Endothelial cell of umbilical vein (primary cell): ENCODE measurements around the gene TESK1. TPM values are rescaled to one million over a fixed set of nuclear protein-coding genes. Genes with fewer than 3 reads are reported as not detected.

Experiments used
- BruUV-seq: library from RNA; stranded (reverse); fragments of 400-500 nt; replicated peaks from 2 replicates; lab custom pipeline; 2021; lab: Mats Ljungman, UMichigan
- CTCF ChIA-PET: fragments of 300-600, 350-600 bp; sonication (Branson Sonifier 250); formaldehyde crosslinking; loops from one replicate; lab custom pipeline; 2021; ENCODE audit warnings: antibody characterized with exemption, inconsistent platforms; lab: Charles Lee
- POLR2A ChIA-PET: fragments of 300-600, 350-600 bp; sonication (Branson Sonifier 250); formaldehyde crosslinking; loops from one replicate; lab custom pipeline; 2021; ENCODE audit warnings: antibody characterized with exemption, inconsistent platforms; lab: Charles Lee
- DNase-seq: peaks from one replicate; pipeline ENCODE4 v3.0.0-alpha.2; 2011; ENCODE audit warnings: low read depth, low spot score
- FAIRE-seq: peaks from 2 replicates; lab custom pipeline; 2011; peaks lifted over from hg19 to GRCh38; lab: Jason Lieb, UNC
- H2AFZ ChIP-seq: 2 replicates; pipeline ENCODE4 v1.6.0; 2012; ENCODE audit warnings: low read depth, low read length, control low read depth, inconsistent platforms
- H3K27ac ChIP-seq: 2 replicates; pipeline ENCODE4 v1.5.1; 2011; ENCODE audit warnings: low read depth, mild to moderate bottlenecking, control low read depth, low read length, moderate library complexity; ENCODE audit not compliant: insufficient read depth
- H3K27me3 ChIP-seq, 2 experiments: 2 replicates each; pipeline versions ENCODE4 v1.6.0 to v1.6.1; 2011; ENCODE audit warnings: low read length in 2 of 2, mixed read lengths in 1 of 2; ENCODE audit not compliant: control insufficient read depth in 2 of 2, insufficient read depth in 2 of 2
- H3K36me3 ChIP-seq, 2 experiments: 2 replicates in 1 of 2; 3 replicates in 1 of 2; pipeline ENCODE4 v1.5.1; 2011; ENCODE audit warnings: low read length in 2 of 2, mild to moderate bottlenecking in 1 of 2, moderate library complexity in 1 of 2; ENCODE audit not compliant: control insufficient read depth in 2 of 2, insufficient read depth in 2 of 2; ENCODE audit errors: extremely low read depth in 1 of 2
- H3K4me1 ChIP-seq: 3 replicates; pipeline ENCODE4 v1.5.1; 2011; ENCODE audit warnings: mild to moderate bottlenecking, low read length; ENCODE audit not compliant: control insufficient read depth, insufficient read depth; ENCODE audit errors: extremely low read depth
- H3K4me2 ChIP-seq: 2 replicates; pipeline ENCODE4 v1.6.1; 2011; ENCODE audit warnings: low read length, control low read depth, mixed read lengths; ENCODE audit not compliant: insufficient read depth
- H3K4me3 ChIP-seq, 3 experiments: fragments of 200-600 bp in 1 of 3; sonication (generic), shearing (Covaris generic) in 1 of 3; replicated peaks in 1 of 3; 2 replicates each; pipeline ENCODE4 v1.5.1; 2011 to 2016; ENCODE audit warnings: control low read depth in 3 of 3, low read length in 3 of 3, mild to moderate bottlenecking in 2 of 3, inconsistent platforms in 1 of 3, low read depth in 1 of 3, moderate library complexity in 1 of 3; ENCODE audit not compliant: insufficient read depth in 1 of 3
- H3K79me2 ChIP-seq: 2 replicates; pipeline ENCODE4 v1.6.0; 2012; ENCODE audit warnings: low read length, inconsistent platforms; ENCODE audit not compliant: control insufficient read depth, insufficient read depth
- H3K9ac ChIP-seq: replicated peaks from 2 replicates; pipeline ENCODE3; 2011; ENCODE audit warnings: low read length, control low read depth; ENCODE audit not compliant: insufficient read depth; ENCODE audit errors: extremely low read depth
- H3K9me1 ChIP-seq: replicated peaks from 3 replicates; pipeline ENCODE4 v1.6.0; 2011; ENCODE audit warnings: mild to moderate bottlenecking, low read length; ENCODE audit not compliant: control insufficient read depth, insufficient read depth; ENCODE audit errors: extremely low read depth
- H3K9me3 ChIP-seq: replicated peaks from 2 replicates; pipeline ENCODE4 v1.5.1; 2012; ENCODE audit warnings: low read length, inconsistent platforms; ENCODE audit not compliant: control insufficient read depth, insufficient read depth
- H4K20me1 ChIP-seq: replicated peaks from 2 replicates; pipeline ENCODE3; 2011; ENCODE audit warnings: mild to moderate bottlenecking, low read length; ENCODE audit not compliant: control insufficient read depth, insufficient read depth; ENCODE audit errors: extremely low read depth
- CTCF ChIP-seq, 2 donors: IDR thresholded peaks; 1 replicate in 1 of 2; 2 replicates in 1 of 2; pipeline ENCODE4 v1.5.1; 2011; ENCODE audit warnings: low read length in 2 of 2, mild to moderate bottlenecking in 2 of 2, moderate library complexity in 2 of 2, control low read depth in 1 of 2, inconsistent platforms in 1 of 2, low read depth in 1 of 2; ENCODE audit not compliant: insufficient read depth in 1 of 2; ENCODE audit errors: extremely low read depth in 1 of 2
- EZH2 ChIP-seq: IDR thresholded peaks from 2 replicates; pipeline ENCODE4 v1.6.1; 2012; ENCODE audit warnings: borderline replicate concordance, low read depth, mild to moderate bottlenecking, moderate library complexity, low read length, inconsistent platforms; ENCODE audit not compliant: severe bottlenecking
- GATA2 ChIP-seq: IDR thresholded peaks from 2 replicates; pipeline ENCODE4 v1.7.0; 2011; ENCODE audit warnings: low read depth, mild to moderate bottlenecking, moderate library complexity, mixed read lengths, low read length; ENCODE audit not compliant: insufficient read length, insufficient read depth
- JUN ChIP-seq: IDR thresholded peaks from 2 replicates; pipeline ENCODE4 v1.6.1; 2011; ENCODE audit warnings: borderline replicate concordance, low read depth; ENCODE audit not compliant: insufficient read length, insufficient read depth
- MYC ChIP-seq: IDR thresholded peaks from one replicate; pipeline ENCODE4 v1.6.1; 2011; ENCODE audit warnings: mild to moderate bottlenecking, low read depth, low read length
- POLR2A ChIP-seq: IDR thresholded peaks from 2 replicates; pipeline ENCODE4 v1.6.1; 2012; ENCODE audit warnings: low read depth, mild to moderate bottlenecking, control low read depth, low read length
- POLR2AphosphoS5 ChIP-seq: IDR thresholded peaks from 2 replicates; pipeline ENCODE4 v1.6.1; 2012; ENCODE audit warnings: low read depth, mild to moderate bottlenecking, control low read depth, low read length, moderate library complexity; ENCODE audit not compliant: insufficient read depth
- dilution Hi-C: fragments of 300-500 bp; cut with MboI; formaldehyde crosslinking; loops from one replicate; pipeline ENCODE4 v1.15.0; 2019; ENCODE audit warnings: low sequenced_read_pairs; ENCODE audit not compliant: extremely low pct_ligation_motif_present
- intact Hi-C: fragments of 100-400 bp; cut with micrococcal nuclease; formaldehyde crosslinking; loops from one replicate; pipeline ENCODE4 v1.10.0; 2022
- polyA plus RNA-seq, 4 experiments: library from polyadenylated mRNA; depleted of rRNA in 3 of 4; stranded (reverse) in 3 of 4; unstranded in 1 of 4; fragments of >200 nt; gene quantifications; 2 replicates each; pipeline versions ENCODE4 v1.2.1 to v1.2.3, GENCODE V29; 2011 to 2012; ENCODE audit warnings: missing spikeins in 1 of 4
- total RNA-seq: library from RNA; stranded (reverse); gene quantifications from 2 replicates; pipeline ENCODE4 v1.2.3, GENCODE V29; 2021

TESK1 gene
- total and polyA plus RNA-seq, 2 donors (not counting 3 experiments of a cell fraction or from before 2014, with no cell fraction given) = 25.3 to 26.4 TPM

GRCh38 chr9:35569206-35569605, 35.9 kb upstream of the TESK1 start:
- dilution Hi-C loops = no loop called here
- H3K9me1 ChIP-seq = no peaks in the 10 kb centered on the region
- no TSS peak for BruUV-seq
- no peak overlapping the region for H2AFZ ChIP-seq
- H3K27ac ChIP-seq = no peak overlapping the region
- H3K4me1 ChIP-seq = no peaks in the 10 kb centered on the region
- no peaks in the 10 kb centered on the region for H3K79me2 ChIP-seq
- no peak for TF ChIP-seq JUN
- no peak for TF ChIP-seq EZH2
- no peak for TF ChIP-seq GATA2
- no peak for TF ChIP-seq POLR2A
- no peak for TF ChIP-seq CTCF (IDR thresholded peaks at IDR 0.05; ENCODE audit: extremely low read depth in 1 of 2, insufficient read depth in 1 of 2, low read depth in 1 of 2, low read length in 2 of 2)
- TF ChIP-seq MYC = no peak
- TF ChIP-seq POLR2AphosphoS5 = no peak
- CTCF ChIA-PET = interaction anchor here (0.8 to 1.4 kb wide), 4 partner anchors 16 to 669 kb away, joined by 3 read pairs; no protein-coding TSS in a partner anchor
- intact Hi-C loops = loop anchor here (10.0 kb wide), 1 partner anchor 294 kb away; no protein-coding TSS in a partner anchor
- FAIRE-seq (no peak), DNase-seq (no peak)
- no peak overlapping the region for H3K9ac ChIP-seq
- H3K27me3 ChIP-seq = peaks cover 0 to 2% of the 10 kb centered on the region in 2 experiments
- no peak overlapping the region for H3K4me3 ChIP-seq
- H3K4me2 ChIP-seq = no peak overlapping the region
- H4K20me1 ChIP-seq = no peaks in the 10 kb centered on the region
- POLR2A ChIA-PET = no interaction called here
- no peaks in the 10 kb centered on the region for H3K36me3 ChIP-seq
- H3K9me3 ChIP-seq = no peaks in the 10 kb centered on the region
